GM23338 (cell line): ENCODE measurements around the gene NOVA1. TPM values are rescaled to one million over a fixed set of nuclear protein-coding genes. Genes with fewer than 3 reads are reported as not detected.

Experiments used
- ATAC-seq: fragments of 200-7000 bp; cut with Tn5 transposase; 3 replicates; pipeline ENCODE4 v1.9.1; 2020
- DNase-seq: peaks from one replicate; pipeline ENCODE4 v3.0.0-alpha.2; 2015; ENCODE audit warnings: low spot score
- H2AFZ ChIP-seq: fragments of 200-600 bp; sonication (generic); 2 replicates; pipeline ENCODE4 v1.8.0; 2016; ENCODE audit warnings: antibody characterized with exemption, mild to moderate bottlenecking, moderate library complexity
- H3F3A ChIP-seq: fragments of 200-600 bp; sonication (generic); replicated peaks from 2 replicates; pipeline ENCODE4 v1.8.0; 2017; ENCODE audit warnings: antibody characterized with exemption, mixed run types, low read depth
- H3K27ac ChIP-seq: fragments of 200-600 bp; sonication (generic); 2 replicates; pipeline ENCODE4 v1.6.1; 2016; ENCODE audit warnings: low read depth
- H3K27me3 ChIP-seq: fragments of 200-600 bp; sonication (generic); 2 replicates; pipeline ENCODE4 v1.8.0; 2016; ENCODE audit warnings: mild to moderate bottlenecking, mixed run types, moderate library complexity; ENCODE audit not compliant: insufficient read depth
- H3K36me3 ChIP-seq: fragments of 200-600 bp; sonication (generic); 2 replicates; pipeline ENCODE4 v1.8.0; 2016; ENCODE audit warnings: mild to moderate bottlenecking; ENCODE audit not compliant: insufficient read depth
- H3K4me1 ChIP-seq: fragments of 200-600 bp; sonication (generic); 2 replicates; pipeline ENCODE4 v1.8.0; 2016; ENCODE audit warnings: mild to moderate bottlenecking, moderate library complexity; ENCODE audit not compliant: insufficient read depth
- H3K4me2 ChIP-seq: fragments of 200-600 bp; sonication (generic); 2 replicates; pipeline ENCODE4 v1.7.1; 2017; ENCODE audit warnings: mixed run types
- H3K4me3 ChIP-seq: fragments of 200-600 bp; sonication (generic); 2 replicates; pipeline ENCODE4 v1.6.1; 2016; ENCODE audit warnings: mixed run types
- H3K79me2 ChIP-seq: fragments of 200-600 bp; sonication (generic); replicated peaks from 2 replicates; pipeline ENCODE4 v1.8.0; 2017; ENCODE audit warnings: mild to moderate bottlenecking; ENCODE audit not compliant: insufficient read depth
- H3K9me2 ChIP-seq: fragments of 200-600 bp; sonication (generic); 2 replicates; pipeline ENCODE4 v1.8.0; 2017; ENCODE audit not compliant: insufficient read depth
- H4K20me1 ChIP-seq: fragments of 200-600 bp; sonication (generic); replicated peaks from 2 replicates; pipeline ENCODE4 v1.8.0; 2017; ENCODE audit warnings: mild to moderate bottlenecking; ENCODE audit not compliant: insufficient read depth
- H3K27ac Mint-ChIP-seq: 2 replicates; pipeline ENCODE4 v1.8.0; 2020; ENCODE audit warnings: inconsistent platforms, mild to moderate bottlenecking, moderate library complexity, mixed read lengths
- H3K27me3 Mint-ChIP-seq: 3 replicates; pipeline ENCODE4 v1.8.0; 2022; ENCODE audit warnings: low read depth, mild to moderate bottlenecking, moderate library complexity, mixed read lengths, inconsistent platforms; ENCODE audit not compliant: insufficient read depth, poor library complexity
- H3K36me3 Mint-ChIP-seq: 3 replicates; pipeline ENCODE4 v1.8.0; 2021; ENCODE audit warnings: low read depth, mild to moderate bottlenecking, inconsistent platforms, moderate library complexity, mixed read lengths
- H3K4me1 Mint-ChIP-seq: 3 replicates; pipeline ENCODE4 v1.8.0; 2020; ENCODE audit warnings: mild to moderate bottlenecking, inconsistent platforms, mixed read lengths
- H3K4me3 Mint-ChIP-seq: 3 replicates; pipeline ENCODE4 v1.8.0; 2021; ENCODE audit warnings: moderate library complexity, mild to moderate bottlenecking, inconsistent platforms, mixed read lengths
- H3K9me3 Mint-ChIP-seq: 3 replicates; pipeline ENCODE4 v1.8.0; 2020; ENCODE audit warnings: moderate library complexity, mild to moderate bottlenecking, inconsistent platforms, mixed read lengths
- CREB1 ChIP-seq: fragments of 250-450 bp; sonication (Bioruptor Pico); IDR thresholded peaks from 2 replicates; pipeline ENCODE4 v1.5.0; 2020; ENCODE audit warnings: low read depth, mild to moderate bottlenecking, moderate library complexity
- CTCF ChIP-seq, 2 experiments: fragments of 200-600 bp in 1 of 2; sonication (generic) in 1 of 2; conservative IDR thresholded peaks; 2 replicates each; pipeline versions ENCODE4 v1.5.1 to v1.6.1; 2016 to 2017; ENCODE audit warnings: antibody characterized with exemption in 2 of 2, low read depth in 2 of 2, mild to moderate bottlenecking in 2 of 2, moderate library complexity in 1 of 2
- EZH2 ChIP-seq: fragments of 200-600 bp; sonication (generic); IDR thresholded peaks from one replicate; pipeline ENCODE4 v1.8.0; 2017; ENCODE audit warnings: antibody characterized with exemption, mild to moderate bottlenecking, low read depth; ENCODE audit not compliant: unreplicated experiment
- EZH2phosphoT487 ChIP-seq: fragments of 200-600 bp; sonication (generic); IDR thresholded peaks from one replicate; pipeline ENCODE4 v1.8.1; 2018; ENCODE audit warnings: antibody characterized with exemption; ENCODE audit not compliant: unreplicated experiment
- JUNB ChIP-seq: IDR thresholded peaks from one replicate; pipeline ENCODE4 v1.6.1; 2016; ENCODE audit warnings: antibody characterized with exemption; ENCODE audit not compliant: unreplicated experiment
- NANOG ChIP-seq: IDR thresholded peaks from 2 replicates; pipeline ENCODE4 v1.6.1; 2016; ENCODE audit warnings: antibody characterized with exemption, borderline replicate concordance
- POLR2AphosphoS5 ChIP-seq: IDR thresholded peaks from 2 replicates; pipeline ENCODE4 v1.6.1; 2016; ENCODE audit warnings: antibody characterized with exemption, low read depth
- STAT1 ChIP-seq: IDR thresholded peaks from one replicate; pipeline ENCODE4 v1.6.1; 2016; ENCODE audit warnings: antibody characterized with exemption; ENCODE audit not compliant: unreplicated experiment
- ZNF114 ChIP-seq: fragments of 250-450 bp; sonication (Bioruptor Pico); IDR thresholded peaks from 2 replicates; pipeline ENCODE4 v1.5.0; 2020; ENCODE audit warnings: mild to moderate bottlenecking, moderate library complexity
- ZNF331 ChIP-seq: fragments of 250-450 bp; sonication (Bioruptor Pico); IDR thresholded peaks from 2 replicates; pipeline ENCODE4 v1.5.0; 2020; ENCODE audit warnings: low read depth, mild to moderate bottlenecking, moderate library complexity
- polyA plus RNA-seq: library from polyadenylated mRNA; unstranded; fragments of >200 nt; fragmentation: Nextera tagmentation; extraction: Ambion mirVana; gene quantifications from 2 replicates; pipeline ENCODE4 v1.2.1, GENCODE V29; 2016
- total RNA-seq: library from RNA; depleted of rRNA; stranded (reverse); fragments of >200 nt; shearing (Covaris generic); gene quantifications from 2 replicates; pipeline ENCODE4 v1.2.3, GENCODE V29; 2014
- TF ChIP-seq, protein P1 (sequence below): IDR thresholded peaks from one replicate; pipeline ENCODE4 v1.6.1; 2018; ENCODE audit warnings: antibody characterized with exemption; ENCODE audit not compliant: unreplicated experiment
- TF ChIP-seq, protein P2 (sequence below): fragments of 250-450 bp; sonication (Bioruptor Pico); IDR thresholded peaks from 2 replicates; pipeline ENCODE4 v1.5.0; 2020; ENCODE audit warnings: mild to moderate bottlenecking, moderate library complexity
- TF ChIP-seq, protein P3 (sequence below): IDR thresholded peaks from 2 replicates; pipeline ENCODE4 v1.6.1; 2016; ENCODE audit warnings: antibody characterized with exemption

The NOVA1 gene
- total and polyA plus RNA-seq, 2 experiments from 2014 or later: 8.1 to 11.6 TPM

DNA sequence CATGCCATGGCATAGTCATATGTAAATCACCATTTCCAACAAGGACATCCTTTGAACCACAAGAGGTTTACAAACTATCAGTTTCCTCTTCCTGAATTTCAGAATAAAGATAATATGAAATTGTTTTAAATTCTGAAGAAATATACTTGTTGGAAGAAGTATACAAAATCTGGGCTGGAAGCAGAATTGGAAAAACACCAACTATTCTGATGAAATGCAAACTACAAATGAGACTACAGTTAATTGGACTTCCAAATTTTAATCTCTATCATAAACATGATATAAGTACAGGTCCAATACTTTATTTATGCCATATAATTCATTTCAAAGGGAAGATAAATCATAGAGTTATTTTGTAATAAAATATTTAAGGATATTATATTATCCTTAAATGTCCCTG lies 80.1 kb downstream of the NOVA1 start:
- no peaks in the 10 kb centered on the region for H3K27me3 ChIP-seq
- Mint-ChIP-seq H3K4me3 (no peak overlapping the region), H3K27me3 (no peaks in the 10 kb centered on the region), H3K4me1 (peaks cover 22% of the 10 kb centered on the region), H3K27ac (no peak overlapping the region), H3K36me3 (no peaks in the 10 kb centered on the region), H3K9me3 (no peaks in the 10 kb centered on the region)
- H3F3A ChIP-seq: no peaks in the 10 kb centered on the region
- H2AFZ ChIP-seq: no peak overlapping the region
- no peak overlapping the region for H3K4me2 ChIP-seq
- DNase-seq (no peak), ATAC-seq (no peak)
- H3K79me2 ChIP-seq: no peaks in the 10 kb centered on the region
- H3K4me3 ChIP-seq: no peak overlapping the region
- no peaks in the 10 kb centered on the region for H3K36me3 ChIP-seq
- peaks cover 11% of the 10 kb centered on the region; the same call in 1 of the 2 replicates for H3K4me1 ChIP-seq
- H4K20me1 ChIP-seq: no peaks in the 10 kb centered on the region
- H3K9me2 ChIP-seq: no peaks in the 10 kb centered on the region
- no peak for TF ChIP-seq EZH2
- TF ChIP-seq POLR2AphosphoS5: no peak
- TF ChIP-seq, protein P1, sequence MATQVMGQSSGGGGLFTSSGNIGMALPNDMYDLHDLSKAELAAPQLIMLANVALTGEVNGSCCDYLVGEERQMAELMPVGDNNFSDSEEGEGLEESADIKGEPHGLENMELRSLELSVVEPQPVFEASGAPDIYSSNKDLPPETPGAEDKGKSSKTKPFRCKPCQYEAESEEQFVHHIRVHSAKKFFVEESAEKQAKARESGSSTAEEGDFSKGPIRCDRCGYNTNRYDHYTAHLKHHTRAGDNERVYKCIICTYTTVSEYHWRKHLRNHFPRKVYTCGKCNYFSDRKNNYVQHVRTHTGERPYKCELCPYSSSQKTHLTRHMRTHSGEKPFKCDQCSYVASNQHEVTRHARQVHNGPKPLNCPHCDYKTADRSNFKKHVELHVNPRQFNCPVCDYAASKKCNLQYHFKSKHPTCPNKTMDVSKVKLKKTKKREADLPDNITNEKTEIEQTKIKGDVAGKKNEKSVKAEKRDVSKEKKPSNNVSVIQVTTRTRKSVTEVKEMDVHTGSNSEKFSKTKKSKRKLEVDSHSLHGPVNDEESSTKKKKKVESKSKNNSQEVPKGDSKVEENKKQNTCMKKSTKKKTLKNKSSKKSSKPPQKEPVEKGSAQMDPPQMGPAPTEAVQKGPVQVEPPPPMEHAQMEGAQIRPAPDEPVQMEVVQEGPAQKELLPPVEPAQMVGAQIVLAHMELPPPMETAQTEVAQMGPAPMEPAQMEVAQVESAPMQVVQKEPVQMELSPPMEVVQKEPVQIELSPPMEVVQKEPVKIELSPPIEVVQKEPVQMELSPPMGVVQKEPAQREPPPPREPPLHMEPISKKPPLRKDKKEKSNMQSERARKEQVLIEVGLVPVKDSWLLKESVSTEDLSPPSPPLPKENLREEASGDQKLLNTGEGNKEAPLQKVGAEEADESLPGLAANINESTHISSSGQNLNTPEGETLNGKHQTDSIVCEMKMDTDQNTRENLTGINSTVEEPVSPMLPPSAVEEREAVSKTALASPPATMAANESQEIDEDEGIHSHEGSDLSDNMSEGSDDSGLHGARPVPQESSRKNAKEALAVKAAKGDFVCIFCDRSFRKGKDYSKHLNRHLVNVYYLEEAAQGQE: no peak
- no peak for TF ChIP-seq CTCF (conservative IDR thresholded peaks at IDR 0.05; ENCODE audit: low read depth in 2 of 2)
- TF ChIP-seq, protein P2, sequence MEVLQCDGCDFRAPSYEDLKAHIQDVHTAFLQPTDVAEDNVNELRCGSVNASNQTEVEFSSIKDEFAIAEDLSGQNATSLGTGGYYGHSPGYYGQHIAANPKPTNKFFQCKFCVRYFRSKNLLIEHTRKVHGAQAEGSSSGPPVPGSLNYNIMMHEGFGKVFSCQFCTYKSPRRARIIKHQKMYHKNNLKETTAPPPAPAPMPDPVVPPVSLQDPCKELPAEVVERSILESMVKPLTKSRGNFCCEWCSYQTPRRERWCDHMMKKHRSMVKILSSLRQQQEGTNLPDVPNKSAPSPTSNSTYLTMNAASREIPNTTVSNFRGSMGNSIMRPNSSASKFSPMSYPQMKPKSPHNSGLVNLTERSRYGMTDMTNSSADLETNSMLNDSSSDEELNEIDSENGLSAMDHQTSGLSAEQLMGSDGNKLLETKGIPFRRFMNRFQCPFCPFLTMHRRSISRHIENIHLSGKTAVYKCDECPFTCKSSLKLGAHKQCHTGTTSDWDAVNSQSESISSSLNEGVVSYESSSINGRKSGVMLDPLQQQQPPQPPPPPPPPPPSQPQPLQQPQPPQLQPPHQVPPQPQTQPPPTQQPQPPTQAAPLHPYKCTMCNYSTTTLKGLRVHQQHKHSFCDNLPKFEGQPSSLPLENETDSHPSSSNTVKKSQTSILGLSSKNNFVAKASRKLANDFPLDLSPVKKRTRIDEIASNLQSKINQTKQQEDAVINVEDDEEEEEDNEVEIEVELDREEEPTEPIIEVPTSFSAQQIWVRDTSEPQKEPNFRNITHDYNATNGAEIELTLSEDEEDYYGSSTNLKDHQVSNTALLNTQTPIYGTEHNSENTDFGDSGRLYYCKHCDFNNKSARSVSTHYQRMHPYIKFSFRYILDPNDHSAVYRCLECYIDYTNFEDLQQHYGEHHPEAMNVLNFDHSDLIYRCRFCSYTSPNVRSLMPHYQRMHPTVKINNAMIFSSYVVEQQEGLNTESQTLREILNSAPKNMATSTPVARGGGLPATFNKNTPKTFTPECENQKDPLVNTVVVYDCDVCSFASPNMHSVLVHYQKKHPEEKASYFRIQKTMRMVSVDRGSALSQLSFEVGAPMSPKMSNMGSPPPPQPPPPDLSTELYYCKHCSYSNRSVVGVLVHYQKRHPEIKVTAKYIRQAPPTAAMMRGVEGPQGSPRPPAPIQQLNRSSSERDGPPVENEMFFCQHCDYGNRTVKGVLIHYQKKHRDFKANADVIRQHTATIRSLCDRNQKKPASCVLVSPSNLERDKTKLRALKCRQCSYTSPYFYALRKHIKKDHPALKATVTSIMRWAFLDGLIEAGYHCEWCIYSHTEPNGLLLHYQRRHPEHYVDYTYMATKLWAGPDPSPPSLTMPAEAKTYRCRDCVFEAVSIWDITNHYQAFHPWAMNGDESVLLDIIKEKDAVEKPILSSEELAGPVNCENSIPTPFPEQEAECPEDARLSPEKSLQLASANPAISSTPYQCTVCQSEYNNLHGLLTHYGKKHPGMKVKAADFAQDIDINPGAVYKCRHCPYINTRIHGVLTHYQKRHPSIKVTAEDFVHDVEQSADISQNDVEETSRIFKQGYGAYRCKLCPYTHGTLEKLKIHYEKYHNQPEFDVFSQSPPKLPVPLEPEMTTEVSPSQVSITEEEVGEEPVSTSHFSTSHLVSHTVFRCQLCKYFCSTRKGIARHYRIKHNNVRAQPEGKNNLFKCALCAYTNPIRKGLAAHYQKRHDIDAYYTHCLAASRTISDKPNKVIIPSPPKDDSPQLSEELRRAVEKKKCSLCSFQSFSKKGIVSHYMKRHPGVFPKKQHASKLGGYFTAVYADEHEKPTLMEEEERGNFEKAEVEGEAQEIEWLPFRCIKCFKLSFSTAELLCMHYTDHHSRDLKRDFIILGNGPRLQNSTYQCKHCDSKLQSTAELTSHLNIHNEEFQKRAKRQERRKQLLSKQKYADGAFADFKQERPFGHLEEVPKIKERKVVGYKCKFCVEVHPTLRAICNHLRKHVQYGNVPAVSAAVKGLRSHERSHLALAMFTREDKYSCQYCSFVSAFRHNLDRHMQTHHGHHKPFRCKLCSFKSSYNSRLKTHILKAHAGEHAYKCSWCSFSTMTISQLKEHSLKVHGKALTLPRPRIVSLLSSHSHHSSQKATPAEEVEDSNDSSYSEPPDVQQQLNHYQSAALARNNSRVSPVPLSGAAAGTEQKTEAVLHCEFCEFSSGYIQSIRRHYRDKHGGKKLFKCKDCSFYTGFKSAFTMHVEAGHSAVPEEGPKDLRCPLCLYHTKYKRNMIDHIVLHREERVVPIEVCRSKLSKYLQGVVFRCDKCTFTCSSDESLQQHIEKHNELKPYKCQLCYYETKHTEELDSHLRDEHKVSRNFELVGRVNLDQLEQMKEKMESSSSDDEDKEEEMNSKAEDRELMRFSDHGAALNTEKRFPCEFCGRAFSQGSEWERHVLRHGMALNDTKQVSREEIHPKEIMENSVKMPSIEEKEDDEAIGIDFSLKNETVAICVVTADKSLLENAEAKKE (CRISPR knock-in tag): no peak
- no peak for TF ChIP-seq STAT1
- no peak for TF ChIP-seq NANOG
- no peak for TF ChIP-seq ZNF114
- TF ChIP-seq CREB1: no peak
- no peak for TF ChIP-seq JUNB
- TF ChIP-seq, protein P3, sequence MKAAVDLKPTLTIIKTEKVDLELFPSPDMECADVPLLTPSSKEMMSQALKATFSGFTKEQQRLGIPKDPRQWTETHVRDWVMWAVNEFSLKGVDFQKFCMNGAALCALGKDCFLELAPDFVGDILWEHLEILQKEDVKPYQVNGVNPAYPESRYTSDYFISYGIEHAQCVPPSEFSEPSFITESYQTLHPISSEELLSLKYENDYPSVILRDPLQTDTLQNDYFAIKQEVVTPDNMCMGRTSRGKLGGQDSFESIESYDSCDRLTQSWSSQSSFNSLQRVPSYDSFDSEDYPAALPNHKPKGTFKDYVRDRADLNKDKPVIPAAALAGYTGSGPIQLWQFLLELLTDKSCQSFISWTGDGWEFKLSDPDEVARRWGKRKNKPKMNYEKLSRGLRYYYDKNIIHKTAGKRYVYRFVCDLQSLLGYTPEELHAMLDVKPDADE: no peak
- no peak for TF ChIP-seq ZNF331 (CRISPR knock-in tag)
- no peak for TF ChIP-seq EZH2phosphoT487
- H3K27ac ChIP-seq: no peak overlapping the region
